Testis (tissue), 3 donors: Measurements from ENCODE around the gene ATG10. TPM values are rescaled to one million over a fixed set of nuclear protein-coding genes. Genes with fewer than 3 reads are reported as not detected.
A peak's percentile ranks its signal among the peaks of the same experiment; 100 is the strongest.
"Not testable (repeated sequence)": the region's sequence is repeated elsewhere in the genome, so short reads cannot be mapped to it uniquely, and the experiment has no call there.

Source experiments
- DNase-seq: peaks from one replicate; pipeline ENCODE4 v3.0.0-alpha.2; 2019
- H3K27ac ChIP-seq, 2 donors: fragments of 200-600 bp; sonication (generic); one replicate each; pipeline ENCODE4 v1.5.1; 2019
- H3K27me3 ChIP-seq: fragments of 200-600 bp; sonication (generic); one replicate; pipeline ENCODE4 v1.5.1; 2019
- H3K36me3 ChIP-seq: fragments of 200-600 bp; sonication (generic); one replicate; pipeline ENCODE4 v1.5.1; 2017; ENCODE audit warnings: low read depth; ENCODE audit errors: missing control alignments
- H3K4me1 ChIP-seq: fragments of 200-600 bp; sonication (generic); one replicate; pipeline ENCODE4 v1.5.1; 2019
- H3K4me3 ChIP-seq, 2 donors: fragments of 200-600 bp; sonication (generic); one replicate each; pipeline ENCODE4 v1.5.1; 2017 to 2019
- H3K9me3 ChIP-seq: fragments of 200-600 bp; sonication (generic); one replicate; pipeline ENCODE4 v1.5.1; 2017
- CTCF ChIP-seq, 3 experiments: fragments of 450-650 bp in 2 of 3; fragments of 200-600 bp in 1 of 3; sonication (generic) in 1 of 3; IDR thresholded peaks; one replicate each; pipeline ENCODE4 v1.5.1; 2016 to 2019; ENCODE audit warnings: antibody characterized with exemption in 3 of 3, mild to moderate bottlenecking in 2 of 3, moderate library complexity in 1 of 3
- POLR2A ChIP-seq: fragments of 450-650 bp; IDR thresholded peaks from one replicate; pipeline ENCODE4 v1.6.1; 2017; ENCODE audit warnings: antibody characterized with exemption, mild to moderate bottlenecking, moderate library complexity
- WGBS, 2 donors: methylation state at CpG; one replicate each; pipeline ENCODE4 v1.1.5; 2018; 5-methylcytosine and 5-hydroxymethylcytosine counted together
- intact Hi-C: fragments of 100-400 bp; cut with DNase I; formaldehyde crosslinking; loops from one replicate; pipeline ENCODE4 v1.15.1; 2023; ENCODE audit warnings: low total_unique reads
- polyA plus RNA-seq: library from polyadenylated mRNA; stranded (reverse); fragments of 350-450 nt; fragmentation: Illumina TruSeq; extraction: RNeasy Lipid Tissue Mini Kit (QIAGEN cat#74804); gene quantifications from one replicate; pipeline ENCODE4 v1.2.3, GENCODE V29; 2014; ENCODE audit warnings: low read depth, low replicate concordance; ENCODE audit not compliant: insufficient read depth
- total RNA-seq, 2 donors: library from RNA; depleted of rRNA; stranded (reverse); fragments of >200 nt; gene quantifications; one replicate each; pipeline ENCODE4 v1.2.3, GENCODE V29; 2016

Gene ATG10
- total and polyA plus RNA-seq, 3 donors from 2014 or later, result 10.0 to 15.1 (median 14.4) TPM

GRCh38 chr5:82106207-82106606 lies 134.4 kb downstream of the ATG10 start:
- intact Hi-C loops, result no loop called here
- Histone ChIP-seq H3K27me3 (no peaks in the 10 kb centered on the region), H3K4me3 (no peak overlapping the region), H3K27ac (peak overlapping the region in 1 of 2 donors; percentile 32), H3K4me1 (no peaks in the 10 kb centered on the region), H3K9me3 (no peaks in the 10 kb centered on the region), H3K36me3 (no peaks in the 10 kb centered on the region)
- no peak for TF ChIP-seq POLR2A
- TF ChIP-seq CTCF (IDR thresholded peaks at IDR 0.05), result no peak
- 64 to 67% methylated on average over 3 of the region's 3 CpGs for WGBS, 2 donors
- no peak for DNase-seq

- TF ChIP-seq CTCF (IDR thresholded peaks at IDR 0.05) (no peak), POLR2A (no peak)
- H3K4me1 ChIP-seq, result no peaks in the 10 kb centered on the region
- no peaks in the 10 kb centered on the region for H3K36me3 ChIP-seq
- no peak overlapping the region for H3K4me3 ChIP-seq
- no peak for DNase-seq
- WGBS, 2 donors, result 34 to 46% methylated on average over 1 of the region's 1 CpG
- intact Hi-C loops, result no loop called here
- no peaks in the 10 kb centered on the region for H3K27me3 ChIP-seq
- no peaks in the 10 kb centered on the region for H3K9me3 ChIP-seq
- peak overlapping the region in 1 of 2 donors; percentile 32 for H3K27ac ChIP-seq
Observed at GRCh38 chr5:82106756-82107155, 134.9 kb downstream of the ATG10 start.

GRCh38 chr5:82107267-82107666 lies 135.4 kb downstream of the ATG10 start:
- Histone ChIP-seq H3K4me3 (no peak overlapping the region), H3K27ac (peak overlapping the region in 1 of 2 donors; percentile 32), H3K4me1 (no peaks in the 10 kb centered on the region), H3K27me3 (no peaks in the 10 kb centered on the region), H3K36me3 (no peaks in the 10 kb centered on the region), H3K9me3 (no peaks in the 10 kb centered on the region)
- intact Hi-C loops, result no loop called here
- TF ChIP-seq POLR2A (no peak), CTCF (IDR thresholded peaks at IDR 0.05) (peak in 1 of 3 experiments; percentile 29)
- DNase-seq, result no peak

- Histone ChIP-seq H3K36me3 (no peaks in the 10 kb centered on the region), H3K4me1 (no peaks in the 10 kb centered on the region), H3K27ac (no peak overlapping the region), H3K27me3 (no peaks in the 10 kb centered on the region), H3K9me3 (no peaks in the 10 kb centered on the region), H3K4me3 (no peak overlapping the region)
- WGBS, 2 donors, result 94% methylated on average over 3 of the region's 3 CpGs
- no peak for TF ChIP-seq CTCF (IDR thresholded peaks at IDR 0.05)
- TF ChIP-seq POLR2A, result no peak
- intact Hi-C loops, result no loop called here
- DNase-seq, result no peak
Observed at GRCh38 chr5:82109013-82109412, 137.2 kb downstream of the ATG10 start.

GRCh38 chr5:82109915-82110314 lies 138.1 kb downstream of the ATG10 start:
- 92 to 100% methylated on average over 2 of the region's 2 CpGs for WGBS, 2 donors
- H3K27ac ChIP-seq, DNase-seq: not testable (repeated sequence)

More at GRCh38 chr5:82109915-82110314, 138.1 kb downstream of the ATG10 start:
- H3K4me3 ChIP-seq, H3K36me3 ChIP-seq, H3K27me3 ChIP-seq, H3K4me1 ChIP-seq, H3K9me3 ChIP-seq, intact Hi-C loops: not testable (repeated sequence)
